Motor neuron (in vitro differentiated cells): Measurements from ENCODE around the gene SEMA6D. TPM values are rescaled to one million over a fixed set of nuclear protein-coding genes. Genes with fewer than 3 reads are reported as not detected.

ENCODE experiments used
- ATAC-seq, 8 experiments: fragments of 200-7000 bp; cut with Tn5 transposase; replicated peaks in 6 of 8; 2 replicates each; pipeline ENCODE4 v1.8.0; 2021; ENCODE audit warnings: mild to moderate bottlenecking in 8 of 8, moderate library complexity in 8 of 8
- H3K27ac ChIP-seq, 2 donors: fragments of 250-450 bp; sonication (Bioruptor Pico); 2 replicates each; pipeline ENCODE4 v1.9.0; 2021; ENCODE audit warnings: antibody characterized with exemption in 2 of 2, mild to moderate bottlenecking in 2 of 2, moderate library complexity in 1 of 2
- H3K4me1 ChIP-seq, 2 donors: fragments of 250-450 bp; sonication (Bioruptor Pico); replicated peaks in 1 of 2; 2 replicates each; pipeline ENCODE4 v1.6.1; 2021; ENCODE audit warnings: antibody characterized with exemption in 2 of 2, mild to moderate bottlenecking in 2 of 2, moderate library complexity in 1 of 2
- H3K4me3 ChIP-seq, 5 donors: fragments of 250-450 bp; sonication (Bioruptor Pico); 2 replicates each; pipeline ENCODE4 v1.9.0; 2021; ENCODE audit warnings: antibody characterized with exemption in 5 of 5, mild to moderate bottlenecking in 5 of 5, moderate library complexity in 4 of 5
- WGBS, 10 experiments: fragments of 450-650 bp; shearing (Covaris generic); methylation state at CpG; one replicate each; pipeline ENCODE4 v1.0.0; 2022; 5-methylcytosine and 5-hydroxymethylcytosine counted together
- in situ Hi-C, 9 experiments: fragments of 400-800 bp; cut with MboI; loops; one replicate each; pipeline ENCODE4 v1.15.0; 2021; ENCODE audit warnings: low sequenced_read_pairs in 9 of 9, low pct_unique_long_range_greater_than_20kb in 2 of 9; ENCODE audit not compliant: unreplicated experiment in 9 of 9
- total RNA-seq, 8 experiments: library from RNA; unstranded; fragments of 300-600 nt; gene quantifications; 2 replicates each; pipeline versions ENCODE4 v1.2.3 to v1.2.4, GENCODE V29; 2022

SEMA6D gene
- 100 to 1,000 TPM in 1 of 8 experiments, 10 to 100 TPM in 7; 27.5 to 322 (median 58.2) TPM for total RNA-seq

GRCh38 chr15:47717036-47717612 is at the start of gene SEMA6D:
Gene SEMA6D (plus strand): TSS chr15:47717505. CDS start chr15:47759799, 42,294 bp downstream.
- peak; percentile 73 to 86 (median 82) for ATAC-seq
- Histone ChIP-seq H3K27ac (peak within 1 kb of the TSS; percentile 77 to 78), H3K4me1 (peaks cover 16 to 43% of the 10 kb centered on the region in 2 donors), H3K4me3 (peak within 1 kb of the TSS; percentile 62 to 88 (median 76))
- in situ Hi-C loops, result no loop called here
- 0 to 2% (median 0%) methylated on average over 1 to 17 of the region's 40 CpGs; no CpG with 5 or more reads in 2 of the 10 experiments for WGBS, 10 experiments

- WGBS, 10 experiments, result 21 to 100% (median 90%) methylated on average over 1 to 2 of the region's 2 CpGs
- Histone ChIP-seq H3K4me1 (peaks cover 3 to 13% of the 10 kb centered on the region in 2 donors), H3K27ac (no peak overlapping the region), H3K4me3 (no peak overlapping the region)
- in situ Hi-C loops, result no loop called here
- peak in 1 of 8 experiments; percentile 33 for ATAC-seq
Observed at GRCh38 chr15:47669221-47669620, 48.1 kb upstream of the SEMA6D start.

DNA sequence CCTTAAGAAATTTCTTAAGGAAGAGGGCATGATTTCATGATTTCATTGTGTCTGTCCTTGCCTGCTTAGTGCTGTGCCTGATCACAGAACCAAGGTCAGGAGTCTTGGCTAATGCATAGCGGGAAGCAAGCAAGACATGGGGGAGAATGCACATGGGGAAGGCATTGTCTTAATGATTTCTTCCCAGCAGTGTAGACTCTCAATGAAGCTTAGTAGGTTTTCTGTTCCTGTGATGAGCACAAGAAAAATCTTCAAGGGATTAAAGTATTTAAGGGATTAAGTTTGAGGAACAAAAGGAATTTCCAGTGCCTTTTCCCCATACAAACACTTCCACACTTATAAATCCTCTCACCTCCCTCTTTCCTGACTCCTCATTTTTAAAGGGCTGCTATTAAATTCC is 46.9 kb upstream of the SEMA6D start:
- H3K27ac ChIP-seq, result no peak overlapping the region
- in situ Hi-C loops, result no loop called here
- ATAC-seq, result no peak
- peaks cover 3 to 13% of the 10 kb centered on the region in 2 donors for H3K4me1 ChIP-seq
- WGBS, 10 experiments, result 67 to 100% (median 100%) methylated on average over 1 of the region's 1 CpG; no CpG with 5 or more reads in 4 of the 10 experiments
- no peak overlapping the region for H3K4me3 ChIP-seq

- Histone ChIP-seq H3K4me3 (no peak overlapping the region), H3K27ac (no peak overlapping the region), H3K4me1 (peaks cover 3 to 22% of the 10 kb centered on the region in 2 donors)
- in situ Hi-C loops, result no loop called here
- WGBS, 10 experiments, result 0 to 75% (median 51%) methylated on average over 1 to 5 of the region's 5 CpGs; no CpG with 5 or more reads in 2 of the 10 experiments
- ATAC-seq, result peak in 5 of 8 experiments; percentile 23 to 46 (median 36)
Observed at GRCh38 chr15:47673232-47673761, 44.0 kb upstream of the SEMA6D start.

DNA sequence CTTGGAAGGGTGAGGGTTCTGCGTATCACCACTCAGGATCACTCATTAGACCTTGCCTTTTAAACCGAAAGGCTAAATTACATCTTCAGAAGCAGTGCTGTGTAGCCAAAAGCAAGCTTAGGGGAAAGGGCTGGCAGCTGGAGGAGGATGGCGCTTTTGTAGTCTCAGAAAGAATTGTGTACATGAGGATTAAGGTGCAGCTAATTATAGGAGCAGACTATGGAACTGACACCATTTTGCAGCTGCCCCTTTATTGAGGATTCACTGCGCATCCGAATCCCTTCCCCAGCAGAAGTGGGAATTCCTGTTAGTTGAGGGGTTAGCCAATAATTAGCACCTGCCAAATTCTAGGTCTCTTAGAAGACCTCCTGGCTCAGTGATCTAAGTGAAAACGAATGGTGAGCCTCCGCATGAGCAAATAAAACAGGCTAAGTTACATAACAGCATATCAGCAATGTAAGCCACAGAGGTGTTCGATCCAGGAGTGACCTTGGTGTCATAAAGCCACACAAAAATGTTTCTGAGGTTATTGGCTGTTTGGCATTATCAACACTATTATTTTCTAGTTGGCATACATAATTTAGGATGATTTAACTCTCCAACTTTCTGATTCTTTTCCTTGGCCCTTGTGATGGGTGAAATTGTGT is 42.6 kb upstream of the SEMA6D start:
- no peak overlapping the region for H3K27ac ChIP-seq
- WGBS, 10 experiments, result 60 to 95% (median 87%) methylated on average over 1 to 7 of the region's 8 CpGs; no CpG with 5 or more reads in 2 of the 10 experiments
- no peak overlapping the region for H3K4me3 ChIP-seq
- peaks cover 3 to 25% of the 10 kb centered on the region in 2 donors for H3K4me1 ChIP-seq
- in situ Hi-C loops, result no loop called here
- ATAC-seq, result no peak

DNA sequence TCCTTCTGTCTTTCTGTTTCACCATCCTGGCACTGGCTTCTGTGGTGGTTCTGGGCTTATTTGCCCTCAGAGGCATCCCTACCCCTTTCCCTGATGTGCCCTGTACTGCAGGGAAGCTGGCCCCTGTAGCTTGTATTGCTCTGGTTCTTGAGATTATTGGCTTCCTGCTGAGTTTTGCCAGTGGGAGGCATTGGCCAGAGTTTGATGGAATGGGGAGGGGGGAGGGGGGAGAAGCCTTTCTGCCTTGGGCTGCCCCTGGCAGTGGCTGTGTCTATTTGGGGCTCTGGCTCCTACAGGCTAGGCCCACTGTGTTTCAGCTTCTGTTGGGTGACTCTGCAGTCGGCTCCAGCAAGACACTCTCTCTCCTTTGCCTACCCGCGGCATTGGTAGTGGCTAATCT is 41.6 kb upstream of the SEMA6D start:
- WGBS, 10 experiments, result 20 to 100% (median 88%) methylated on average over 1 to 3 of the region's 3 CpGs; no CpG with 5 or more reads in 6 of the 10 experiments
- in situ Hi-C loops, result no loop called here
- Histone ChIP-seq H3K27ac (no peak overlapping the region), H3K4me1 (peaks cover 3 to 25% of the 10 kb centered on the region in 2 donors), H3K4me3 (no peak overlapping the region)
- ATAC-seq, result no peak

DNA sequence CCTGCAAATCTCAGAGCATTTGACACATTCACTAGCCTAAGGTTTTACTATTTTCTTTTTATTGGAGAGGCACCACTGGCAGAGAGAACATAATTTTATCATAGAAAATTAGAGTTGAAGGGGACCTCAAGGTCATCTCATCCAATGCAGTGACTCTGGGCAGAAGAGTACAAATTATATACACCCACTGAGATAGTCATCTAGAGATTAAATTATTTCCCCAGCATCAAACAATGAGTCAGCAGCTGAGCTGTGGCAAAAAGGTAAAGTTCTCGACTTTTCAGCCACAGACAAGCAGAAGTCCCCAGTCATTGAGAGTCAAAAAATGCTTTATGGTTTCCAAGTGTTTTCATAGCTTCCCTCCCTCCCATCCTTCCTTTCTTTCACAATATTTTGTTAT is 39.3 kb upstream of the SEMA6D start:
- peak in 4 of 8 experiments; percentile 43 to 63 (median 52) for ATAC-seq
- Histone ChIP-seq H3K4me3 (no peak overlapping the region), H3K4me1 (peaks cover 3 to 18% of the 10 kb centered on the region in 2 donors), H3K27ac (no peak overlapping the region)
- in situ Hi-C loops, result no loop called here
- WGBS, 10 experiments, result 38 to 100% (median 86%) methylated on average over 1 of the region's 1 CpG; no CpG with 5 or more reads in 6 of the 10 experiments

DNA sequence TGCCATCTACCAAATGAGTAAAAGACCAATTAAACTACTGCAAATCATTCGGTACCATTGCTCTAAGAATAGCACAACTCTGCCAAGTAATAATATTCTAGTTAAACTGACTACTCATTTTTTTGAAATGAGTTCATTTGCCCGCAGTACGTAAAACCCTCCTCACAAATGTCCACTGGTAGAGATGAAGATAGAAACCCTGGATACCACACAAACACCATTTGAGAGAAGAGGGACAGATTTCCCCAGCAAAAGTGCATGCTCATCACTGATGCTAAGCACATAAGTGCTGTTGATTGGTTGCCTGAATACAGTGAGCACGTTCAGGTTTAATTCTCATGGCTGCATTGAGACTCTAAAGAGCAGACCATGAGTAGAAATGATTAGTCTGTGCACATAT is 34.6 kb upstream of the SEMA6D start:
- no peak for ATAC-seq
- no peak overlapping the region for H3K27ac ChIP-seq
- in situ Hi-C loops, result no loop called here
- 67 to 100% (median 93%) methylated on average over 1 to 4 of the region's 4 CpGs for WGBS, 10 experiments
- no peak overlapping the region for H3K4me3 ChIP-seq
- H3K4me1 ChIP-seq, result peaks cover 0 to 9% of the 10 kb centered on the region in 2 donors

GRCh38 chr15:47685141-47685870 is 32.0 kb upstream of the SEMA6D start:
- H3K4me1 ChIP-seq, result peaks cover 0 to 10% of the 10 kb centered on the region in 2 donors
- ATAC-seq, result no peak
- in situ Hi-C loops, result no loop called here
- 71 to 100% (median 86%) methylated on average over 1 to 2 of the region's 3 CpGs; no CpG with 5 or more reads in 1 of the 10 experiments for WGBS, 10 experiments
- no peak overlapping the region for H3K27ac ChIP-seq
- no peak overlapping the region for H3K4me3 ChIP-seq

GRCh38 chr15:47688573-47689086 is 28.7 kb upstream of the SEMA6D start:
- H3K4me1 ChIP-seq, result peaks cover 4 to 14% of the 10 kb centered on the region in 2 donors
- ATAC-seq, result peak in 1 of 8 experiments; percentile 51
- H3K27ac ChIP-seq, result no peak overlapping the region
- in situ Hi-C loops, result no loop called here
- 0 to 100% (median 92%) methylated on average over 1 to 4 of the region's 4 CpGs; no CpG with 5 or more reads in 1 of the 10 experiments for whole genome bisulfite sequencing, 10 experiments
- no peak overlapping the region for H3K4me3 ChIP-seq

GRCh38 chr15:47689660-47690059 is 27.6 kb upstream of the SEMA6D start:
- Histone ChIP-seq H3K27ac (no peak overlapping the region), H3K4me1 (peaks cover 6 to 22% of the 10 kb centered on the region in 2 donors), H3K4me3 (no peak overlapping the region)
- 7 to 100% (median 52%) methylated on average over 1 to 3 of the region's 4 CpGs; no CpG with 5 or more reads in 2 of the 10 experiments for WGBS, 10 experiments
- in situ Hi-C loops, result no loop called here
- ATAC-seq, result peak in 6 of 8 experiments; percentile 14 to 63 (median 36)

DNA sequence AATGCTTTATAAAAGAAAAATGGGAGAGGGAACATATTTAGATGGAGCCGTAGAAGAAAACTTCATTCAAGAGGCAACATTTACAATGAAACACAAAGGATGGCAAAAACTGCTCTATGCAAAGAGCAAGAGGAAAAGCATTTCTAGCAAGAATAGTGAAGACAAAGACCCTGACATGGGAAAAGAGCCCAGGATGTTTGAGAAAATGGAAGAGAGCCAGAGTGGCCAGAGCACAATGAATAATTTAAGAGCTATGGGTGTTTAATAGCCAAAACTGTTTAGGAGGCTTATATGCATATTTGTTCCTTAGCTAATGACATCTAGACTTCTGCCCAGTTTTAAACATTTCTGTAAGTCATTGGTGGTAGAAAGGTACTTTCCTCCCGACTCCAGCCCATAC is 25.4 kb upstream of the SEMA6D start:
- in situ Hi-C loops, result no loop called here
- H3K27ac ChIP-seq, result no peak overlapping the region
- WGBS, 10 experiments, result 66 to 100% (median 87%) methylated on average over 1 to 2 of the region's 2 CpGs; no CpG with 5 or more reads in 1 of the 10 experiments
- H3K4me3 ChIP-seq, result no peak overlapping the region
- H3K4me1 ChIP-seq, result peaks cover 6 to 37% of the 10 kb centered on the region in 2 donors
- ATAC-seq, result peak in 1 of 8 experiments; percentile 57
